Naive thymus-derived CD8-positive, alpha-beta T cell (primary cell): ENCODE results near the gene UBR3. TPM values are rescaled to one million over a fixed set of nuclear protein-coding genes. Genes with fewer than 3 reads are reported as not detected.

Source experiments
- ATAC-seq, 2 donors: fragments of 150-1000 bp; cut with Tn5 transposase in 1 of 2; sonication (Bioruptor Pico), chemical (Tn5 transposase) in 1 of 2; 1 replicate in 1 of 2; 2 replicates in 1 of 2; pipeline ENCODE4 v1.10.0; 2021; ENCODE audit warnings: mild to moderate bottlenecking in 2 of 2, moderate library complexity in 2 of 2
- POLR2A ChIA-PET: fragments of 350-600 bp; sonication (Branson Sonifier 250); formaldehyde crosslinking; loops from one replicate; lab custom pipeline; 2021; ENCODE audit warnings: antibody characterized with exemption; lab: Charles Lee
- DNase-seq, 10 donors: peaks; one replicate each; pipeline versions ENCODE4 v3.0.0 to v3.0.0-alpha.2; 2020 to 2022
- H3K27ac Mint-ChIP-seq, 10 donors: one replicate each; pipeline ENCODE4 v1.8.0; 2020 to 2022; ENCODE audit warnings: mild to moderate bottlenecking in 10 of 10, mixed read lengths in 10 of 10, moderate library complexity in 4 of 10, inconsistent platforms in 1 of 10
- H3K27me3 Mint-ChIP-seq, 5 donors: one replicate each; pipeline ENCODE4 v1.8.0; 2021 to 2022; ENCODE audit warnings: mixed read lengths in 5 of 5
- H3K36me3 Mint-ChIP-seq, 3 donors: one replicate each; pipeline ENCODE4 v1.8.0; 2020 to 2022; ENCODE audit warnings: mixed read lengths in 3 of 3, mild to moderate bottlenecking in 2 of 3, inconsistent platforms in 1 of 3
- H3K4me1 Mint-ChIP-seq, 4 donors: one replicate each; pipeline ENCODE4 v1.8.0; 2021 to 2022; ENCODE audit warnings: mixed read lengths in 4 of 4
- H3K4me3 Mint-ChIP-seq, 10 donors: one replicate each; pipeline ENCODE4 v1.8.0; 2020 to 2022; ENCODE audit warnings: mild to moderate bottlenecking in 10 of 10, mixed read lengths in 10 of 10, moderate library complexity in 6 of 10, inconsistent platforms in 1 of 10
- H3K9me3 Mint-ChIP-seq, 9 donors: one replicate each; pipeline ENCODE4 v1.8.0; 2020 to 2022; ENCODE audit warnings: mixed read lengths in 9 of 9, mild to moderate bottlenecking in 3 of 9, inconsistent platforms in 1 of 9, moderate library complexity in 1 of 9
- polyA plus RNA-seq, 3 donors: library from polyadenylated mRNA; unstranded; fragments of 300-500 nt; fragmentation: Illumina TruSeq; gene quantifications; one replicate each; pipeline ENCODE4 v1.2.3, GENCODE V29; 2021
- total RNA-seq, 8 experiments: library from RNA in 2 of 8; stranded (reverse) in 2 of 8; gene quantifications; one replicate each; pipeline ENCODE4 v1.2.3 and lab custom pipeline; 2021 to 2026

UBR3 gene
- total and polyA plus RNA-seq, 5 experiments from 2014 or later = 6.8 to 43.5 (median 11.6) TPM

- H3K4me3 Mint-ChIP-seq = no peak overlapping the region
- no peaks in the 10 kb centered on the region for H3K4me1 Mint-ChIP-seq
- no peaks in the 10 kb centered on the region for H3K27me3 Mint-ChIP-seq
- DNase-seq = no peak
- no peak for ATAC-seq
- no peak overlapping the region for H3K27ac Mint-ChIP-seq
- H3K36me3 Mint-ChIP-seq = peaks cover 18 to 65% (median 35%) of the 10 kb centered on the region in 3 donors
- peaks cover 0 to 13% (median 0%) of the 10 kb centered on the region in 9 donors for H3K9me3 Mint-ChIP-seq
- POLR2A ChIA-PET = no interaction called here
Observed at GRCh38 chr2:169994752-169995151, 167.5 kb downstream of the UBR3 start.

- POLR2A ChIA-PET = interaction anchor here (0.6 kb wide), 1 partner anchor 198 kb away, joined by 4 read pairs; the partner anchor contains the start of gene SSB
- Mint-ChIP-seq H3K4me3 (no peak overlapping the region), H3K9me3 (no peaks in the 10 kb centered on the region), H3K27me3 (no peaks in the 10 kb centered on the region), H3K36me3 (peaks cover 12 to 66% (median 40%) of the 10 kb centered on the region in 3 donors), H3K4me1 (peaks cover 0 to 6% (median 2%) of the 10 kb centered on the region in 4 donors), H3K27ac (peak overlapping the region in 1 of 10 donors; percentile 59)
- no peak for DNase-seq
- ATAC-seq = no peak
Observed at GRCh38 chr2:169997140-169997887, 170.1 kb downstream of the UBR3 start.

- Mint-ChIP-seq H3K36me3 (peaks cover 9 to 75% (median 46%) of the 10 kb centered on the region in 3 donors), H3K27ac (no peak overlapping the region), H3K27me3 (no peaks in the 10 kb centered on the region), H3K9me3 (no peaks in the 10 kb centered on the region), H3K4me1 (peaks cover 0 to 6% (median 3%) of the 10 kb centered on the region in 4 donors), H3K4me3 (no peak overlapping the region)
- DNase-seq (no peak), ATAC-seq (no peak)
- POLR2A ChIA-PET = no interaction called here
Observed at GRCh38 chr2:169999054-169999453, 171.8 kb downstream of the UBR3 start.

GRCh38 chr2:170002096-170002495 lies 174.8 kb downstream of the UBR3 start:
- Mint-ChIP-seq H3K4me1 (peaks cover 0 to 10% (median 3%) of the 10 kb centered on the region in 4 donors), H3K9me3 (no peaks in the 10 kb centered on the region), H3K27ac (no peak overlapping the region), H3K4me3 (no peak overlapping the region), H3K36me3 (peaks cover 17 to 77% (median 42%) of the 10 kb centered on the region in 3 donors), H3K27me3 (no peaks in the 10 kb centered on the region)
- no peak for DNase-seq
- POLR2A ChIA-PET = no interaction called here
- no peak for ATAC-seq

GRCh38 chr2:170005702-170006101 lies 178.4 kb downstream of the UBR3 start:
- ATAC-seq (no peak), DNase-seq (no peak)
- POLR2A ChIA-PET = no interaction called here
- Mint-ChIP-seq H3K36me3 (peaks cover 8 to 73% (median 46%) of the 10 kb centered on the region in 3 donors), H3K9me3 (no peaks in the 10 kb centered on the region), H3K27ac (peak overlapping the region in 2 of 10 donors; percentile 1 to 14), H3K4me3 (no peak overlapping the region), H3K27me3 (no peaks in the 10 kb centered on the region), H3K4me1 (peaks cover 0 to 10% (median 1%) of the 10 kb centered on the region in 4 donors)

GRCh38 chr2:170006587-170007325 lies 179.5 kb downstream of the UBR3 start:
- H3K36me3 Mint-ChIP-seq = peaks cover 8 to 73% (median 47%) of the 10 kb centered on the region in 3 donors
- DNase-seq (no peak), ATAC-seq (no peak)
- POLR2A ChIA-PET = no interaction called here
- no peaks in the 10 kb centered on the region for H3K27me3 Mint-ChIP-seq
- peaks cover 0 to 10% (median 1%) of the 10 kb centered on the region in 4 donors for H3K4me1 Mint-ChIP-seq
- H3K9me3 Mint-ChIP-seq = no peaks in the 10 kb centered on the region
- H3K27ac Mint-ChIP-seq = no peak overlapping the region
- no peak overlapping the region for H3K4me3 Mint-ChIP-seq

GRCh38 chr2:170009209-170009608 lies 182.0 kb downstream of the UBR3 start:
- Mint-ChIP-seq H3K9me3 (no peaks in the 10 kb centered on the region), H3K27me3 (no peaks in the 10 kb centered on the region), H3K27ac (peak overlapping the region in 1 of 10 donors; percentile 13), H3K4me3 (no peak overlapping the region), H3K36me3 (peaks cover 8 to 66% (median 39%) of the 10 kb centered on the region in 3 donors), H3K4me1 (peaks cover 0 to 5% (median 0%) of the 10 kb centered on the region in 4 donors)
- POLR2A ChIA-PET = no interaction called here
- DNase-seq = no peak
- no peak for ATAC-seq

- no peak for ATAC-seq
- no peaks in the 10 kb centered on the region for H3K9me3 Mint-ChIP-seq
- POLR2A ChIA-PET = no interaction called here
- peaks cover 0 to 47% (median 27%) of the 10 kb centered on the region in 3 donors for H3K36me3 Mint-ChIP-seq
- H3K27me3 Mint-ChIP-seq = no peaks in the 10 kb centered on the region
- no peak overlapping the region for H3K27ac Mint-ChIP-seq
- no peak for DNase-seq
- no peak overlapping the region for H3K4me3 Mint-ChIP-seq
- no peaks in the 10 kb centered on the region for H3K4me1 Mint-ChIP-seq
Observed at GRCh38 chr2:170012773-170013172, 185.5 kb downstream of the UBR3 start.

- Mint-ChIP-seq H3K36me3 (peaks cover 0 to 54% (median 33%) of the 10 kb centered on the region in 3 donors), H3K4me1 (no peaks in the 10 kb centered on the region), H3K4me3 (no peak overlapping the region), H3K27me3 (no peaks in the 10 kb centered on the region), H3K9me3 (no peaks in the 10 kb centered on the region), H3K27ac (no peak overlapping the region)
- no peak for ATAC-seq
- DNase-seq = no peak
- POLR2A ChIA-PET = no interaction called here
Observed at GRCh38 chr2:170013802-170014551, 186.7 kb downstream of the UBR3 start.

GRCh38 chr2:170014769-170015168 lies 187.5 kb downstream of the UBR3 start:
- no peaks in the 10 kb centered on the region for H3K9me3 Mint-ChIP-seq
- no peak overlapping the region for H3K4me3 Mint-ChIP-seq
- no peaks in the 10 kb centered on the region for H3K27me3 Mint-ChIP-seq
- POLR2A ChIA-PET = no interaction called here
- ATAC-seq = no peak
- H3K4me1 Mint-ChIP-seq = no peaks in the 10 kb centered on the region
- no peak overlapping the region for H3K27ac Mint-ChIP-seq
- no peak for DNase-seq
- peaks cover 0 to 55% (median 35%) of the 10 kb centered on the region in 3 donors for H3K36me3 Mint-ChIP-seq

GRCh38 chr2:170017860-170018532 lies 190.7 kb downstream of the UBR3 start:
- DNase-seq = no peak
- Mint-ChIP-seq H3K9me3 (no peaks in the 10 kb centered on the region), H3K4me3 (no peak overlapping the region), H3K27ac (peak overlapping the region in 2 of 10 donors; percentile 7 to 47), H3K4me1 (no peaks in the 10 kb centered on the region), H3K36me3 (peaks cover 0 to 49% (median 30%) of the 10 kb centered on the region in 3 donors), H3K27me3 (no peaks in the 10 kb centered on the region)
- POLR2A ChIA-PET = no interaction called here
- ATAC-seq = no peak
